Transverse colon (tissue), 3 donors: ENCODE results near the gene LRRC49.

Experiments
- CTCF ChIP-seq, 5 experiments: fragments of 200-600 bp in 3 of 5; fragments of 450-650 bp in 2 of 5; sonication (generic) in 3 of 5; IDR thresholded peaks; 1 replicate in 2 of 5; 2 replicates in 3 of 5; pipeline ENCODE4 v1.5.1; 2016 to 2017; ENCODE audit warnings: antibody characterized with exemption in 5 of 5, inconsistent platforms in 3 of 5, mild to moderate bottlenecking in 2 of 5, moderate library complexity in 1 of 5
- POLR2A ChIP-seq: fragments of 450-650 bp; IDR thresholded peaks from one replicate; pipeline ENCODE4 v1.6.1; 2016; ENCODE audit warnings: antibody characterized with exemption, mild to moderate bottlenecking, moderate library complexity

- TF ChIP-seq CTCF (IDR thresholded peaks at IDR 0.05) (no peak), POLR2A (no peak)
These were observed 39.2 kb upstream of the LRRC49 start for GRCh38 chr15:70853318-70853972.
